Measurements from ENCODE around the gene TTC39A.

TTC39A gene

GRCh38 chr1:51242546-51242945, 87.8 kb downstream of the TTC39A start:
- no peak overlapping the region for H3K4me3 ChIP-seq (ENCODE audit: low read length)
- H3K27me3 ChIP-seq (ENCODE audit: control insufficient read depth, insufficient read depth, low read length) = no peaks in the 10 kb centered on the region
- no peak overlapping the region for H3K9ac ChIP-seq (ENCODE audit: low read length)
- H3K4me1 ChIP-seq (ENCODE audit: control insufficient read depth, insufficient read depth, low read length) = peaks cover 3% of the 10 kb centered on the region
- no peak overlapping the region for H3K27ac ChIP-seq (ENCODE audit: low read depth, low read length)
- H3K36me3 ChIP-seq (ENCODE audit: control insufficient read depth, insufficient read depth, low read length) = no peaks in the 10 kb centered on the region

- peaks cover 3% of the 10 kb centered on the region for H3K4me1 ChIP-seq (ENCODE audit: control insufficient read depth, insufficient read depth, low read length)
These were observed 89.2 kb downstream of the TTC39A start for GRCh38 chr1:51241119-51241518.

GRCh38 chr1:51240084-51240483, 90.3 kb downstream of the TTC39A start:
- Histone ChIP-seq H3K4me1 (ENCODE audit: control insufficient read depth, insufficient read depth, low read length) (peaks cover 3% of the 10 kb centered on the region), H3K9ac (ENCODE audit: low read length) (no peak overlapping the region), H3K27me3 (ENCODE audit: control insufficient read depth, insufficient read depth, low read length) (no peaks in the 10 kb centered on the region), H3K4me3 (ENCODE audit: low read length) (no peak overlapping the region), H3K36me3 (ENCODE audit: control insufficient read depth, insufficient read depth, low read length) (no peaks in the 10 kb centered on the region), H3K27ac (ENCODE audit: low read depth, low read length) (no peak overlapping the region)

More at GRCh38 chr1:51241119-51241518, 89.2 kb downstream of the TTC39A start:
- no peaks in the 10 kb centered on the region for H3K36me3 ChIP-seq (ENCODE audit: control insufficient read depth, insufficient read depth, low read length)
- H3K4me3 ChIP-seq (ENCODE audit: low read length) = no peak overlapping the region
- no peak overlapping the region for H3K27ac ChIP-seq (ENCODE audit: low read depth, low read length)
- no peak overlapping the region for H3K9ac ChIP-seq (ENCODE audit: low read length)
- no peaks in the 10 kb centered on the region for H3K27me3 ChIP-seq (ENCODE audit: control insufficient read depth, insufficient read depth, low read length)

GRCh38 chr1:51238034-51238403, 92.3 kb downstream of the TTC39A start:
- Histone ChIP-seq H3K27ac (ENCODE audit: low read depth, low read length) (peak overlapping the region; percentile 54), H3K36me3 (ENCODE audit: control insufficient read depth, insufficient read depth, low read length) (no peaks in the 10 kb centered on the region), H3K9ac (ENCODE audit: low read length) (peak overlapping the region; percentile 13), H3K27me3 (ENCODE audit: control insufficient read depth, insufficient read depth, low read length) (no peaks in the 10 kb centered on the region), H3K4me1 (ENCODE audit: control insufficient read depth, insufficient read depth, low read length) (peaks cover 5% of the 10 kb centered on the region), H3K4me3 (ENCODE audit: low read length) (peak overlapping the region; percentile 80)

GRCh38 chr1:51237351-51238033, 92.9 kb downstream of the TTC39A start:
- H3K27ac ChIP-seq (ENCODE audit: low read depth, low read length) = peak overlapping the region; percentile 90
- H3K9ac ChIP-seq (ENCODE audit: low read length) = peak overlapping the region; percentile 99
- no peaks in the 10 kb centered on the region for H3K27me3 ChIP-seq (ENCODE audit: control insufficient read depth, insufficient read depth, low read length)
- H3K4me3 ChIP-seq (ENCODE audit: low read length) = peak overlapping the region; percentile 80
- H3K4me1 ChIP-seq (ENCODE audit: control insufficient read depth, insufficient read depth, low read length) = peaks cover 5% of the 10 kb centered on the region
- no peaks in the 10 kb centered on the region for H3K36me3 ChIP-seq (ENCODE audit: control insufficient read depth, insufficient read depth, low read length)

Measured in rectal smooth muscle tissue (tissue), 1 donor.